Nasal cavity respiratory epithelium epithelial cell of viscerocranial mucosa (primary cell): ENCODE measurements around the gene GRIN3A. TPM values are rescaled to one million over a fixed set of nuclear protein-coding genes. Genes with fewer than 3 reads are reported as not detected.

Experiments
- total RNA-seq: library from RNA; depleted of rRNA; stranded (reverse); fragments of >200 nt; gene quantifications from 2 replicates; pipeline ENCODE4 v1.2.3, GENCODE V29; 2014

The GRIN3A gene
- not detected in 2 replicates for total RNA-seq

GRCh38 chr9:101738566-101739183 is at the start of gene GRIN3A:
GRIN3A (minus strand) TSS chr9:101738647; CDS start chr9:101737979, 668 bp downstream.

GRCh38 chr9:101594796-101595195 is 143.7 kb downstream of the GRIN3A start, which contains the start of gene PPP3R2:
PPP3R2 (minus strand) TSS chr9:101594969; CDS start chr9:101594921, 48 bp downstream.

GRCh38 chr9:101533334-101534204 is 204.9 kb downstream of the GRIN3A start, which contains the start of gene RNF20:
RNF20 (plus strand) TSS chr9:101533853; CDS start chr9:101535424, 1,571 bp downstream.

Other genes starting within 250 kb of the GRIN3A start
- 54.0 and 57.8 TPM in 2 replicates for gene RNF20, start 204.8 kb downstream of the GRIN3A start, total RNA-seq
- gene PPP3R2, start 143.7 kb downstream of the GRIN3A start, total RNA-seq: not detected in 2 replicates